Activated naive CD4-positive, alpha-beta T cell treated with Interleukin-2 at 50 U/mL for 16 hours (primary cell): ENCODE measurements around the gene XPNPEP2.

ENCODE experiments used
- DNase-seq: peaks from one replicate; pipeline ENCODE4 v3.0.0-alpha.2; 2020

Gene XPNPEP2

GRCh38 chrX:129754056-129755024 lies 15.6 kb downstream of the XPNPEP2 start:
- no peak for DNase-seq

- DNase-seq: peak; percentile 16
Observed at GRCh38 chrX:129755779-129756650, 17.2 kb downstream of the XPNPEP2 start.

- DNase-seq: peak; percentile 60
Observed at GRCh38 chrX:129759576-129760061, 20.8 kb downstream of the XPNPEP2 start.

GRCh38 chrX:129760155-129760554 lies 21.4 kb downstream of the XPNPEP2 start:
- DNase-seq: no peak

- no peak for DNase-seq
Observed at GRCh38 chrX:129760981-129761380, 22.2 kb downstream of the XPNPEP2 start.

GRCh38 chrX:129761596-129761995 lies 22.8 kb downstream of the XPNPEP2 start:
- no peak for DNase-seq

GRCh38 chrX:129762448-129762847 lies 23.7 kb downstream of the XPNPEP2 start:
- DNase-seq: no peak

- no peak for DNase-seq
Observed at GRCh38 chrX:129763666-129764065, 24.9 kb downstream of the XPNPEP2 start.

GRCh38 chrX:129768186-129768585 lies 29.4 kb downstream of the XPNPEP2 start:
- DNase-seq: no peak

GRCh38 chrX:129768586-129769466 lies 30.0 kb downstream of the XPNPEP2 start:
- no peak for DNase-seq

- DNase-seq: peak; percentile 63
Observed at GRCh38 chrX:129769467-129770154, 30.8 kb downstream of the XPNPEP2 start.

- DNase-seq: peak; percentile 39
Observed at GRCh38 chrX:129771266-129771995, 32.7 kb downstream of the XPNPEP2 start.

- DNase-seq: peak; percentile 37
Observed at GRCh38 chrX:129772796-129773431, 34.1 kb downstream of the XPNPEP2 start.

GRCh38 chrX:129773649-129774458 lies 35.1 kb downstream of the XPNPEP2 start:
- DNase-seq: peak; percentile 20

- peak; percentile 73 for DNase-seq
Observed at GRCh38 chrX:129777218-129778030, 38.6 kb downstream of the XPNPEP2 start.

- no peak for DNase-seq
Observed at GRCh38 chrX:129779086-129779672, 40.4 kb downstream of the XPNPEP2 start.

- DNase-seq: peak; percentile 50
Observed at GRCh38 chrX:129779747-129780146, 41.0 kb downstream of the XPNPEP2 start, which contains the start of gene SASH3. Gene SASH3 (plus strand): TSS chrX:129779949. CDS start chrX:129780098, 149 bp downstream.
